SK-N-SH (cell line): Measurements from ENCODE around the gene PCNX2. TPM values are rescaled to one million over a fixed set of nuclear protein-coding genes. Genes with fewer than 3 reads are reported as not detected.
A peak's percentile ranks its signal among the peaks of the same experiment; 100 is the strongest.

Source experiments
- CTCF ChIA-PET: fragments of 300-600, 350-600 bp; formaldehyde crosslinking; extraction: SDS; loops from one replicate; lab custom pipeline; 2021; lab: Yijun Ruan, JAX
- POLR2A ChIA-PET: fragments of 350-600 bp; sonication (Branson Sonifier 250); formaldehyde crosslinking; extraction: SDS; loops from one replicate; lab custom pipeline; 2020; ENCODE audit warnings: antibody characterized with exemption, inconsistent platforms; lab: Yijun Ruan, JAX
- DNase-seq: peaks from one replicate; pipeline ENCODE4 v3.0.0; 2012
- H2AFZ ChIP-seq: fragments of 200-600 bp; sonication (generic); 2 replicates; pipeline ENCODE4 v1.8.1; 2016; ENCODE audit warnings: antibody characterized with exemption, mild to moderate bottlenecking, low read depth
- H3F3A ChIP-seq: fragments of 200-600 bp; sonication (generic); replicated peaks from 2 replicates; pipeline ENCODE3; 2016; ENCODE audit warnings: antibody characterized with exemption, mild to moderate bottlenecking; ENCODE audit not compliant: insufficient read depth
- H3K27ac ChIP-seq, 2 experiments: fragments of 200-500 bp in 1 of 2; fragments of 200-600 bp in 1 of 2; sonication (Bioruptor generic) in 1 of 2; sonication (generic), shearing (Covaris generic) in 1 of 2; 2 replicates each; pipeline versions ENCODE4 v1.5.1 to v1.6.1; 2014 to 2016; ENCODE audit warnings: low read depth in 2 of 2, inconsistent platforms in 1 of 2, low read length in 1 of 2, mild to moderate bottlenecking in 1 of 2, mixed read lengths in 1 of 2
- H3K27me3 ChIP-seq: fragments of 200-600 bp; sonication (generic), shearing (Covaris generic); 2 replicates; pipeline ENCODE4 v1.6.1; 2016; ENCODE audit warnings: mixed run types; ENCODE audit not compliant: insufficient read depth
- H3K36me3 ChIP-seq, 2 experiments: fragments of 200-500 bp in 1 of 2; fragments of 200-600 bp in 1 of 2; sonication (Bioruptor generic) in 1 of 2; sonication (generic) in 1 of 2; replicated peaks in 1 of 2; 2 replicates each; pipeline versions ENCODE3 to v1.5.1; 2014 to 2016; ENCODE audit warnings: low read length in 1 of 2, mild to moderate bottlenecking in 1 of 2; ENCODE audit not compliant: insufficient read depth in 2 of 2, control insufficient read depth in 1 of 2
- H3K4me1 ChIP-seq, 2 experiments: fragments of 200-500 bp in 1 of 2; fragments of 200-600 bp in 1 of 2; sonication (Bioruptor generic) in 1 of 2; sonication (generic), shearing (Covaris generic) in 1 of 2; 2 replicates each; pipeline versions ENCODE4 v1.5.1 to v1.6.1; 2014 to 2016; ENCODE audit warnings: low read depth in 1 of 2, low read length in 1 of 2, mixed run types in 1 of 2; ENCODE audit not compliant: insufficient read depth in 2 of 2, control insufficient read depth in 1 of 2
- H3K4me2 ChIP-seq: fragments of 200-600 bp; sonication (generic), shearing (Covaris generic); 2 replicates; pipeline ENCODE4 v1.6.1; 2017; ENCODE audit warnings: mixed run types
- H3K4me3 ChIP-seq, 2 experiments: fragments of 200-500 bp in 1 of 2; fragments of 200-600 bp in 1 of 2; sonication (Bioruptor generic) in 1 of 2; sonication (generic), shearing (Covaris generic) in 1 of 2; 2 replicates each; pipeline versions ENCODE4 v1.5.1 to v1.8.1; 2014 to 2016; ENCODE audit warnings: low read depth in 2 of 2, inconsistent platforms in 1 of 2, low read length in 1 of 2, mild to moderate bottlenecking in 1 of 2, mixed read lengths in 1 of 2, moderate library complexity in 1 of 2
- H3K79me2 ChIP-seq: fragments of 200-600 bp; sonication (generic); 2 replicates; pipeline ENCODE4 v1.8.1; 2017; ENCODE audit warnings: mild to moderate bottlenecking; ENCODE audit not compliant: insufficient read depth
- H3K9ac ChIP-seq: fragments of 200-600 bp; sonication (generic); 2 replicates; pipeline ENCODE4 v1.6.1; 2017; ENCODE audit warnings: mixed run types
- H3K9me2 ChIP-seq: fragments of 200-600 bp; sonication (generic); 2 replicates; pipeline ENCODE4 v1.6.1; 2017; ENCODE audit warnings: mixed run types
- H3K9me3 ChIP-seq: fragments of 200-600 bp; sonication (generic); 2 replicates; pipeline ENCODE4 v1.6.1; 2017; ENCODE audit warnings: mixed run types, mild to moderate bottlenecking, moderate library complexity
- H4K20me1 ChIP-seq: fragments of 200-600 bp; sonication (generic); 2 replicates; pipeline ENCODE4 v1.6.1; 2017; ENCODE audit warnings: mild to moderate bottlenecking, mixed run types; ENCODE audit not compliant: insufficient read depth
- ELF1 ChIP-seq: IDR thresholded peaks from 2 replicates; pipeline ENCODE4 v1.4.0; 2012
- EP300 ChIP-seq, 2 experiments: IDR thresholded peaks; 2 replicates each; pipeline versions ENCODE4 v1.4.0 to v1.6.1; 2012; ENCODE audit warnings: borderline replicate concordance in 1 of 2, low read depth in 1 of 2, low read length in 1 of 2
- EZH2phosphoT487 ChIP-seq: fragments of 200-600 bp; sonication (generic); IDR thresholded peaks from 2 replicates; pipeline ENCODE4 v1.6.1; 2017; ENCODE audit warnings: low read depth, mixed run types, mild to moderate bottlenecking, antibody characterized with exemption, moderate library complexity, borderline replicate concordance
- FOSL2 ChIP-seq: IDR thresholded peaks from 2 replicates; pipeline ENCODE4 v1.4.0; 2012; ENCODE audit warnings: low read depth, mild to moderate bottlenecking, moderate library complexity, borderline replicate concordance
- FOXJ3 ChIP-seq: sonication (generic); formaldehyde crosslinking; IDR thresholded peaks from 2 replicates; pipeline ENCODE4 v1.5.1; 2020; ENCODE audit warnings: mild to moderate bottlenecking, missing genetic modification reagents
- FOXM1 ChIP-seq: IDR thresholded peaks from 2 replicates; pipeline ENCODE4 v1.4.0; 2012; ENCODE audit warnings: low read depth, mild to moderate bottlenecking
- GATA2 ChIP-seq: sonication (generic); formaldehyde crosslinking; IDR thresholded peaks from 2 replicates; pipeline ENCODE4 v1.5.0; 2020; ENCODE audit warnings: mild to moderate bottlenecking, missing genetic modification reagents
- IRF3 ChIP-seq: fragments of 150-350 bp; IDR thresholded peaks from 2 replicates; pipeline ENCODE4 v1.6.1; 2016; ENCODE audit warnings: mild to moderate bottlenecking, low read depth, low read length
- JUND ChIP-seq: IDR thresholded peaks from 2 replicates; pipeline ENCODE4 v1.4.0; 2012
- MAX ChIP-seq: IDR thresholded peaks from 2 replicates; pipeline ENCODE4 v1.4.0; 2012; ENCODE audit warnings: low read depth
- MEF2A ChIP-seq: IDR thresholded peaks from 2 replicates; pipeline ENCODE4 v1.4.0; 2012; ENCODE audit warnings: low read depth, borderline replicate concordance
- MXI1 ChIP-seq: IDR thresholded peaks from 2 replicates; pipeline ENCODE4 v1.6.1; 2012; ENCODE audit warnings: mild to moderate bottlenecking, low read depth, low read length, improper control_type of control experiment
- NFIC ChIP-seq: IDR thresholded peaks from 2 replicates; pipeline ENCODE4 v1.4.0; 2012; ENCODE audit warnings: borderline replicate concordance
- NRF1 ChIP-seq: IDR thresholded peaks from 2 replicates; pipeline ENCODE4 v1.6.1; 2012; ENCODE audit warnings: low read depth, mild to moderate bottlenecking, low read length
- PBX3 ChIP-seq: IDR thresholded peaks from 2 replicates; pipeline ENCODE4; 2012
- POLR2AphosphoS5 ChIP-seq: IDR thresholded peaks from 2 replicates; pipeline ENCODE4 v1.6.1; 2012; ENCODE audit warnings: low read depth, low read length
- RAD21 ChIP-seq: IDR thresholded peaks from 2 replicates; pipeline ENCODE4 v1.6.1; 2012; ENCODE audit warnings: mild to moderate bottlenecking, low read length
- RFX5 ChIP-seq: IDR thresholded peaks from 2 replicates; pipeline ENCODE4 v1.6.1; 2012; ENCODE audit warnings: mild to moderate bottlenecking, improper control_type of control experiment, low read length
- SIN3A ChIP-seq: IDR thresholded peaks from 2 replicates; pipeline ENCODE4 v1.6.1; 2012; ENCODE audit warnings: low read depth, mild to moderate bottlenecking, low read length, moderate library complexity, borderline replicate concordance
- SMC3 ChIP-seq: IDR thresholded peaks from 2 replicates; pipeline ENCODE4 v1.6.1; 2012; ENCODE audit warnings: low read depth, low read length, improper control_type of control experiment
- TAF1 ChIP-seq: IDR thresholded peaks from 2 replicates; pipeline ENCODE4 v1.6.1; 2012; ENCODE audit warnings: low read depth, mild to moderate bottlenecking, low read length, moderate library complexity, borderline replicate concordance
- TCF12 ChIP-seq: IDR thresholded peaks from 2 replicates; pipeline ENCODE4 v1.4.0; 2012
- TEAD4 ChIP-seq: IDR thresholded peaks from 2 replicates; pipeline ENCODE4 v1.4.0; 2012; ENCODE audit warnings: mild to moderate bottlenecking, borderline replicate concordance; ENCODE audit not compliant: insufficient read depth
- USF1 ChIP-seq: IDR thresholded peaks from 2 replicates; pipeline ENCODE4 v1.4.0; 2012; ENCODE audit warnings: low read depth, borderline replicate concordance
- YY1 ChIP-seq: IDR thresholded peaks from 2 replicates; pipeline ENCODE4 v1.4.0; 2012; ENCODE audit warnings: low read depth, mild to moderate bottlenecking
- WGBS: methylation state at CpG from one replicate; pipeline ENCODE4 v1.1.6; 2017; ENCODE audit warnings: low lambda C conversion rate; 5-methylcytosine and 5-hydroxymethylcytosine counted together
- polyA plus RNA-seq, 3 experiments: library from polyadenylated mRNA; depleted of rRNA; stranded (reverse); fragments of >200 nt; gene quantifications; 2 replicates each; pipeline ENCODE4 v1.2.3, GENCODE V29; 2012

PCNX2 gene
- polyA plus RNA-seq, 1 of the 3 experiments (the other 2 are of a cell fraction), result 10.6 TPM

- peaks cover 0 to 6% of the 10 kb centered on the region in 2 experiments; a peak in 1 of 4 replicates for H3K4me1 ChIP-seq
- H3K27ac ChIP-seq, result no peak overlapping the region
- 0 out of 2 replicates have a peak, but pooled peaks cover 5% of the 10 kb centered on the region for H3K9me3 ChIP-seq
- H3K4me3 ChIP-seq, result no peak overlapping the region
- no peaks in the 10 kb centered on the region for H4K20me1 ChIP-seq
- no peaks in the 10 kb centered on the region for H3K9me2 ChIP-seq
- TF ChIP-seq ELF1 (no peak), YY1 (no peak), MXI1 (no peak), NRF1 (no peak), MAX (no peak), FOSL2 (no peak), TEAD4 (no peak), JUND (no peak), EP300 (IDR thresholded peaks at IDR 0.05; ENCODE audit: borderline replicate concordance in 1 of 2, low read depth in 1 of 2, low read length in 1 of 2) (no peak), TCF12 (no peak), SMC3 (no peak), GATA2 (CRISPR knock-in tag) (no peak), EZH2phosphoT487 (no peak), RAD21 (no peak), MEF2A (no peak), FOXM1 (no peak), NFIC (no peak), SIN3A (no peak), TAF1 (no peak), FOXJ3 (CRISPR knock-in tag) (no peak)
- H3K4me2 ChIP-seq, result no peak overlapping the region
- no peak for DNase-seq
- H3K79me2 ChIP-seq, result peaks cover 3% of the 10 kb centered on the region; the same call in 1 of the 2 replicates
- no peak overlapping the region for H3K9ac ChIP-seq
- POLR2A ChIA-PET, result no interaction called here
- H3K27me3 ChIP-seq, result no peaks in the 10 kb centered on the region
- H2AFZ ChIP-seq, result no peak overlapping the region
- CTCF ChIA-PET, result interaction anchor here (1.4 kb wide), 1 partner anchor 65 kb away, joined by 4 read pairs; no protein-coding TSS in a partner anchor
- H3K36me3 ChIP-seq, result no peaks in the 10 kb centered on the region
- H3F3A ChIP-seq, result peaks cover 6% of the 10 kb centered on the region
- WGBS, result 68% methylated on average over 5 of the region's 5 CpGs
These were observed 3.9 kb upstream of the PCNX2 start for GRCh38 chr1:233299450-233299849.

- Histone ChIP-seq H4K20me1 (no peaks in the 10 kb centered on the region), H3K36me3 (no peaks in the 10 kb centered on the region), H3K9ac (peak overlapping the region; percentile 70; the same call in 1 of the 2 replicates), H2AFZ (peak overlapping the region; percentile 99), H3K9me3 (no peaks in the 10 kb centered on the region), H3K79me2 (peaks cover 15% of the 10 kb centered on the region), H3K4me3 (peak overlapping the region; percentile 87 to 97), H3F3A (peaks cover 8% of the 10 kb centered on the region), H3K27ac (no peak overlapping the region), H3K9me2 (no peaks in the 10 kb centered on the region), H3K4me1 (peaks cover 0 to 6% of the 10 kb centered on the region in 2 experiments; a peak in 2 of 4 replicates), H3K27me3 (no peaks in the 10 kb centered on the region), H3K4me2 (peak overlapping the region; percentile 97)
- WGBS, result 2% methylated on average over 5 of the region's 5 CpGs
- POLR2A ChIA-PET, result no interaction called here
- TF ChIP-seq FOSL2 (no peak), JUND (no peak), RFX5 (no peak), USF1 (no peak), POLR2AphosphoS5 (no peak), FOXJ3 (CRISPR knock-in tag) (no peak), NRF1 (no peak), IRF3 (no peak), RAD21 (no peak), PBX3 (no peak), ELF1 (no peak), YY1 (no peak), MXI1 (no peak), TEAD4 (no peak)
- DNase-seq, result no peak
- CTCF ChIA-PET, result interaction anchor here (1.2 to 1.5 kb wide), 2 partner anchors 9 to 12 kb away, joined by 5 to 7 read pairs; no protein-coding TSS in a partner anchor
These were observed 424 bp upstream of the PCNX2 start for GRCh38 chr1:233295975-233296322.
